Uterus (tissue), 4 donors: ENCODE measurements around the gene HDC. TPM values are rescaled to one million over a fixed set of nuclear protein-coding genes. Genes with fewer than 3 reads are reported as not detected.

ENCODE experiments used
- DNase-seq, 2 donors: peaks; one replicate each; pipeline ENCODE4 v3.0.0-alpha.2; 2019 to 2020
- H3K27ac ChIP-seq, 2 donors: fragments of 200-600 bp; sonication (generic); 1 replicate in 1 of 2; 2 replicates in 1 of 2; pipeline ENCODE4 v1.5.1; 2016 to 2018
- H3K27me3 ChIP-seq, 2 donors: fragments of 200-600 bp; sonication (generic); one replicate each; pipeline ENCODE4 v1.5.1; 2018 to 2019; ENCODE audit warnings: control low read depth in 1 of 2
- H3K36me3 ChIP-seq, 2 donors: fragments of 200-600 bp; sonication (generic); one replicate each; pipeline ENCODE4 v1.5.1; 2019; ENCODE audit warnings: control low read depth in 1 of 2
- H3K4me1 ChIP-seq, 2 donors: fragments of 200-600 bp; sonication (generic); one replicate each; pipeline ENCODE4 v1.5.1; 2018 to 2019; ENCODE audit warnings: control low read depth in 1 of 2
- H3K4me3 ChIP-seq, 2 donors: fragments of 200-600 bp; sonication (generic); 1 replicate in 1 of 2; 2 replicates in 1 of 2; pipeline ENCODE4 v1.5.1; 2018 to 2019; ENCODE audit warnings: mild to moderate bottlenecking in 1 of 2
- H3K9me3 ChIP-seq, 2 donors: fragments of 200-600 bp; sonication (generic); one replicate each; pipeline ENCODE4 v1.5.1; 2019; ENCODE audit warnings: control low read depth in 1 of 2
- CTCF ChIP-seq, 4 experiments: fragments of 200-600 bp in 2 of 4; fragments of 450-650 bp in 2 of 4; sonication (generic) in 2 of 4; IDR thresholded peaks; one replicate each; pipeline ENCODE4 v1.5.1; 2016 to 2019; ENCODE audit warnings: antibody characterized with exemption in 4 of 4, mild to moderate bottlenecking in 2 of 4, moderate library complexity in 1 of 4
- POLR2A ChIP-seq, 2 donors: fragments of 450-650 bp; IDR thresholded peaks; one replicate each; pipeline ENCODE4 v1.6.1; 2016; ENCODE audit warnings: antibody characterized with exemption in 2 of 2, mild to moderate bottlenecking in 1 of 2, moderate library complexity in 1 of 2
- intact Hi-C: fragments of 100-400 bp; cut with DNase I; formaldehyde crosslinking; loops from one replicate; pipeline ENCODE4 v1.15.1; 2023; ENCODE audit warnings: low total_unique reads
- total RNA-seq, 4 donors: library from RNA; depleted of rRNA in 3 of 4; stranded (reverse); fragments of >200 nt in 3 of 4; gene quantifications; one replicate each; pipeline versions ENCODE4 v1.1.0 to v1.2.4, GENCODE V29; 2014 to 2023
- donor health status: DM: yes; HTN: yes; CAD: no.

Gene HDC
- total RNA-seq, 4 donors from 2014 or later: 2.1 to 49.2 (median 3.6) TPM; not detected in 1

GRCh38 chr15:50257924-50258323 is 7.6 kb downstream of the HDC start:
- H3K36me3 ChIP-seq: no peaks in the 10 kb centered on the region
- no peaks in the 10 kb centered on the region for H3K4me1 ChIP-seq
- H3K27me3 ChIP-seq: no peaks in the 10 kb centered on the region
- no peak overlapping the region for H3K27ac ChIP-seq
- H3K4me3 ChIP-seq: no peak overlapping the region
- intact Hi-C loops: no loop called here
- H3K9me3 ChIP-seq: no peaks in the 10 kb centered on the region
- TF ChIP-seq POLR2A (IDR thresholded peaks at IDR 0.05) (no peak), CTCF (IDR thresholded peaks at IDR 0.05) (no peak)
- DNase-seq: no peak

- Histone ChIP-seq H3K4me3 (no peak overlapping the region), H3K4me1 (no peaks in the 10 kb centered on the region), H3K27me3 (no peaks in the 10 kb centered on the region), H3K36me3 (no peaks in the 10 kb centered on the region), H3K9me3 (no peaks in the 10 kb centered on the region), H3K27ac (no peak overlapping the region)
- intact Hi-C loops: no loop called here
- no peak for DNase-seq
- TF ChIP-seq CTCF (IDR thresholded peaks at IDR 0.05): no peak
- TF ChIP-seq POLR2A (IDR thresholded peaks at IDR 0.05): no peak
Measured at GRCh38 chr15:50257332-50257731, 8.2 kb downstream of the HDC start.

- no peaks in the 10 kb centered on the region for H3K36me3 ChIP-seq
- no peaks in the 10 kb centered on the region for H3K4me1 ChIP-seq
- no peaks in the 10 kb centered on the region for H3K27me3 ChIP-seq
- intact Hi-C loops: no loop called here
- H3K4me3 ChIP-seq: no peak overlapping the region
- no peaks in the 10 kb centered on the region for H3K9me3 ChIP-seq
- no peak for DNase-seq
- no peak overlapping the region for H3K27ac ChIP-seq
- TF ChIP-seq POLR2A (IDR thresholded peaks at IDR 0.05) (no peak), CTCF (IDR thresholded peaks at IDR 0.05) (no peak)
Measured at GRCh38 chr15:50256188-50257041, 9.1 kb downstream of the HDC start.

- H3K9me3 ChIP-seq: no peaks in the 10 kb centered on the region
- DNase-seq: no peak
- H3K27me3 ChIP-seq: no peaks in the 10 kb centered on the region
- H3K27ac ChIP-seq: no peak overlapping the region
- no peak overlapping the region for H3K4me3 ChIP-seq
- no peak for TF ChIP-seq POLR2A (IDR thresholded peaks at IDR 0.05)
- no peak for TF ChIP-seq CTCF (IDR thresholded peaks at IDR 0.05)
- no peaks in the 10 kb centered on the region for H3K4me1 ChIP-seq
- no peaks in the 10 kb centered on the region for H3K36me3 ChIP-seq
- intact Hi-C loops: no loop called here
Measured at GRCh38 chr15:50252556-50252955, 13.0 kb downstream of the HDC start.

- no peaks in the 10 kb centered on the region for H3K9me3 ChIP-seq
- H3K27ac ChIP-seq: no peak overlapping the region
- H3K4me3 ChIP-seq: no peak overlapping the region
- H3K4me1 ChIP-seq: no peaks in the 10 kb centered on the region
- TF ChIP-seq CTCF (IDR thresholded peaks at IDR 0.05): no peak
- no peak for TF ChIP-seq POLR2A (IDR thresholded peaks at IDR 0.05)
- intact Hi-C loops: no loop called here
- DNase-seq: no peak
- H3K27me3 ChIP-seq: no peaks in the 10 kb centered on the region
- no peaks in the 10 kb centered on the region for H3K36me3 ChIP-seq
Measured at GRCh38 chr15:50251638-50252182, 13.8 kb downstream of the HDC start.
